ENCODE measurements around the gene TSR1.

- TF ChIP-seq SP1 (CRISPR knock-in tag; conservative IDR thresholded peaks at IDR 0.05): no peak
- TF ChIP-seq ZNF532 (CRISPR knock-in tag; IDR thresholded peaks at IDR 0.05; ENCODE audit: borderline replicate concordance): no peak
These were observed 27.1 kb upstream of the TSR1 start for GRCh38 chr17:2363318-2363717.
